HG03196 (cell line): Measurements from ENCODE around the gene TDRD1.

Source experiments
- ATAC-seq: cut with Tn5 transposase; IDR thresholded peaks from one replicate; pipeline ENCODE4 v1.9.1; 2021; ENCODE audit not compliant: unreplicated experiment

The TDRD1 gene

GRCh38 chr10:114228156-114228555 lies 49.0 kb downstream of the TDRD1 start:
- ATAC-seq, result no peak

DNA sequence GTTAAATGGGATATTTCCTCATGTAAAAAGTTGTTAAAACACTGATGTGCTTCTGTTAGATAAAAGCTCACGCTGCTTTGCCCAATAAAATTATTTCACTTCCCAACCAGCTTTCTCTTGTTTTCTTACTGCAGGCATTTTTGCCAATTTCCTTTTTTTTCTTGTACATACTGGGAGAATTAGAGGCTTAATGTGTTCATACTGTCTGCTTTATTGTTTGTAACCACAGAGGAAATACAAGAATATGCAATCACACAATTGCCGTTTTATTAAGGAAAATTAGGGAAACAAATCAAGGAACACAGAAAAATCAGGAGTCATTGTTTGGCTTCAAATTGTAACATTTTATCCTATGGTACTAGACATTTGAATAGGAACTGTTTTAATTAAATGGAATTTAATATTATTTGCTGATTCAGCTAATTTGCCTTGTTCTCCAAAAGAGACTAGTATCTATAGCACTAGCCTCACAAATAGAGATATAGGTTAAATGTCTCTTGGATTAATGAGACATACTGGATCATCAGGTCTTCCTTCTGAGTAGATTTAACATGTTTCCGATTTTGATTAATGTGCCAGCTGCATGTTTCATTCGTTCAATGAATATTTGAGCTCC lies 53.5 kb downstream of the TDRD1 start:
- no peak for ATAC-seq

DNA sequence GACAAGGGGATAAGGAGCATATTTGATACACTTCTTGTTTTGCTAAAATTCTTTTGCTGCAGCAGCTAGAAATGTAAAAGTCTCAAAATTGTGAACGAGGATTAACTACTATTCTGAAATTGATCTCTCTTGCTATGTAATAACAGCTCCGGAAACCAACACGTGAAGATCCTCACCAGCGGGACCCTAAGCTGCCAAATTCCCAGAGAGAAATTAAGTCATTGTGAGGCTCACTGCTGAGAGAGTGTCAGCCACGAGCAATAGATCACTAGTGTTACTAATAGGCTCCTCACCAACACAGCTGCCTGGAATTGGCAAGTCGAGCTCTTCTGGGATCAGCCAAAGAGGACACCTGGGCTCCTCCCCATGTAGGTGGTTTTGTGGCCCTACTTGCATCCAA lies 54.3 kb downstream of the TDRD1 start:
- ATAC-seq, result no peak

DNA sequence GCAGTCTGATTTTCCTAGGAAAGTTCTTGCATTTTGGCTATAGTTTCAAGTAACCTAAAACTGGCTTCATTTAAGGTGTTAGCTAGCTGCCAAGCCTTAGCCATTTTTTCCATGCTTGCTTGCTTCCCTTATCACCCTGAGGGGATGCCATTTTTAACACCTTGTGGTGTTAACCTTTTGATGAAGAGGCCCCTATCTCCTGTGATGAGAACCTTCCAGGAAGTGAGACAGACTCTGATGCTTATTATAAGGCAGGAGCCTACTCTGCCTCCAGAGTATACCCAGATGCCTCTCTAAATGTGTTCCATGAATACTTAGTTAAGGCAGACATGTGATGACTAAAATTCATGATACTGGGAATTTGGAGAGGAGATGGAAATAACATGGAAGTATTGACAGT lies 55.0 kb downstream of the TDRD1 start:
- no peak for ATAC-seq

DNA sequence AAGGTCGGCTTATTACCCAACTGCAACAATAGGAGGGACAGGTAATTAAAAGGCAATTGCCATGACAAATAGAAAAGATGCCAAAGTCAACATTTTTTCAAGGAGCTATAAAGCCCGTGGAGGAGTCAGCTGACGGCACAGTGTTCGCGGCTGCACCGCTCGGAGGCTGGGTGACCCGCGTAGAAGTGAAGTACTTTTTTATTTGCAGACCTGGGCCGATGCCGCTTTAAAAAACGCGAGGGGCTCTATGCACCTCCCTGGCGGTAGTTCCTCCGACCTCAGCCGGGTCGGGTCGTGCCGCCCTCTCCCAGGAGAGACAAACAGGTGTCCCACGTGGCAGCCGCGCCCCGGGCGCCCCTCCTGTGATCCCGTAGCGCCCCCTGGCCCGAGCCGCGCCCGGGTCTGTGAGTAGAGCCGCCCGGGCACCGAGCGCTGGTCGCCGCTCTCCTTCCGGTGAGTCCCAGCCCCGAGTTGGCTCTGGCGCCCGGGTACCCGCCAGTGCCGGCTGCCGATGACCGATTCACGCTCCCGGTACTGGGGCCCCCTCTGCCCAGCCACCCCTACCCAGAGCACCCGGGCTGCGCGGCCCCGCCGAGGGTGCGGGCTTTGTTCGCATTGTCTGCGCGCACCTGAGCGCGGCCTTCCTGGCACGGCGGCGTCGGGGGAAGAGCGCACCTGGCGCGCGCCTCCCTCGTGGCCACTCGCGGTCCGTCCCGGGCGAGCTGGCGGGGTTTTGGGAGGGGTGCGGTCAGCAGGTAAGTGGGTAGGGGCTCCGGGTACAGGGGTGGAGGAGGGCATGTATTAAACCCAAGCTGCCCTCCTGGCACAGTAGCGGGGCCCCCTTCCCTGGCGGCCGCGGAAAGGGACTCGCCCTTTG lies 60.2 kb downstream of the TDRD1 start, which contains the start of gene VWA2:
Gene VWA2 (plus strand): TSS at position 138 of the 877 bp plus-strand sequence. CDS start 9,460 bp downstream, outside the sequence.
- ATAC-seq, result no peak

DNA sequence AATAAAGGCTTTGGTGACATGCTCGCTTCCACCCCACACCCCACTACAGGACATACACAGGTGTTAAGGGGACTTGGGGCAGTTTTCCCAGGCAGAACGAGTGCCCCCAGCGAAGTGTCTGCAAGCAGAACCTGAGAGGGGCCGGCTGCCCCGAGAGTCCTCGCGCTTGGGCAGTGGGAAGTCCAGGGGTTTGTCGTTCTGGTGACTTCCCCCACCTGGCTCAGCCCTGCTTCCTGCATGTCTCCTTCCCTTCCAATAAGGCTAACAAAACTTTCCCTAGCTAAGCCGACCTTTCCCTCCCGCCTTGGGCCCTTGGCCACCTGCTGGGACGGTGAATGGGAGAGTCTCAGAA lies 60.8 kb downstream of the TDRD1 start:
- ATAC-seq, result no peak

GRCh38 chr10:114242235-114242634 lies 63.1 kb downstream of the TDRD1 start:
- ATAC-seq, result no peak

GRCh38 chr10:114243661-114244060 lies 64.5 kb downstream of the TDRD1 start:
- no peak for ATAC-seq

DNA sequence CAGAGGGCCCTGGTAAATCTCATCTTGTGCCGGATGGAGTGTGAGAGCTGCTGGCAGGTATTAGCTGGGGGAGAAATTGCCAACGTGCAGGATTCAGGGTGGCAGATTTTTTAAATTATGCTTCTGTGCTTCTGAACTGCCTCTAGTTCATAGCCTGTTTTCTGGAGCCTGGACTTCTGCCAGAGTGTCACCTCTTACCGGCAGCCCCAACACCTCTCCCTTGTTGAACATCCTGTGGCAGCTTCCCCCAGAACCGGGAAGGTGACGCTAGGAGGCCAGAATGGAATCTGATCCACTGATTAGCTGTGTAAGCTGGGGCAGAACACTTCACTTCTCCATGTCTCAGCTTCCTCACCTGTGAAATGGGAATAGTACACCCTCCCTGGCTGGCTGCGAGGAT lies 65.0 kb downstream of the TDRD1 start:
- ATAC-seq, result no peak

- no peak for ATAC-seq
Observed at GRCh38 chr10:114245121-114245791, 66.1 kb downstream of the TDRD1 start.

GRCh38 chr10:114246679-114247305 lies 67.6 kb downstream of the TDRD1 start:
- ATAC-seq, result no peak

DNA sequence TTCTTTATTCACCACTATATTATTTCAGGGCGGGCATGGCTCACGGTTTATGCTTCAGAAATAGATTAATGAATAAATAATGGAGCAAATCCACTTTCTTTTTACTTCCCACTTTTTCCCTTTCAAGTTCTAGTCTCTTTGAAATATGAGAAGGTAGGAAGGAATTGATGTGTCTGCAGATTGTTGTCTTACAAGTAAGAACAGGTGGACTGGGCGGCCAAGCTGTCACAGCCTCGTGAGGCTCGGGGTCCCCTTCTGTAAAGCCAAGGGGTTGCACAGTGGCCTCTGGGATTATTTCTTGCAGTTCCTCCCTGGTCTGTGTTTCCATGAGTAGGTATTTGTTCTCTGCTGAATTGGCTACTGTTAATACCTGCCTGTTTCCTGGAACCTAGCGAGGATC lies 71.1 kb downstream of the TDRD1 start:
- no peak for ATAC-seq

GRCh38 chr10:114250716-114251115 lies 71.6 kb downstream of the TDRD1 start:
- no peak for ATAC-seq

- ATAC-seq, result no peak
Observed at GRCh38 chr10:114252092-114252491, 72.9 kb downstream of the TDRD1 start.

- no peak for ATAC-seq
Observed at GRCh38 chr10:114252883-114253282, 73.7 kb downstream of the TDRD1 start.

GRCh38 chr10:114255227-114255626 lies 76.1 kb downstream of the TDRD1 start:
- no peak for ATAC-seq

DNA sequence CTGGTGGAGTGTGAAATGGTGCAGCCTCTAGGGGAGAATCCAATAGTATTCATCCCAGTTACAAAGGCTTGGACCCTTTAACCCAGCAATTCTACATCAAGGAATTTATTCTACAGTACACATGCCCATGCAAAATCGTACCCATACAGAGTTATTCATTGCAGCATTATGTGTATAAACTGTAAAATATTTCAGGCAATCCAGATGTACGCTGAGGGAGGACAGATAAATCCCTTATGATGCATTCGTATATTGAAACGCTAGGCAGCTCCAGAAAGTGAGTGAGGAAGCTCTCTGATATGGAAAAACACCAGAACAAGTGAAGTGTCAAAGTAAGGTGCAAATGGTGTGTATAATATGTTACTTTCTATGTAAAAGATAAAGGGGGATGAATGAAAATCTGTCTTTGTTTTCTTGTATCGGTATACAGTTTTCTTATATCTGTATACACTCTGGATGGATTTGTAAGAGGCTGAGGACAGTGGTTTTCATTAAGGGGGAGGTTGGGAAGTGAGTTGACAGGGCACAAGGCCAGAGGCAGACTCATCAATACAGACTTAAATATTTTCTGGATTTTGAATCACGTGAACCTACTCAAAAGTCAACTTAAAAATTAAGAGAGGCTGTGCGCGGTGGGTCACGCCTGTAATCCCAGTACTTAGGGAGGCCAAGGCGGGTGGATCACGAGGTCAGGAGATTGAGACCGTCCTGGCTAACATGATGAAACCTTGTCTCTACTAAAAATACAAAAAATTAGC lies 77.0 kb downstream of the TDRD1 start:
- no peak for ATAC-seq

DNA sequence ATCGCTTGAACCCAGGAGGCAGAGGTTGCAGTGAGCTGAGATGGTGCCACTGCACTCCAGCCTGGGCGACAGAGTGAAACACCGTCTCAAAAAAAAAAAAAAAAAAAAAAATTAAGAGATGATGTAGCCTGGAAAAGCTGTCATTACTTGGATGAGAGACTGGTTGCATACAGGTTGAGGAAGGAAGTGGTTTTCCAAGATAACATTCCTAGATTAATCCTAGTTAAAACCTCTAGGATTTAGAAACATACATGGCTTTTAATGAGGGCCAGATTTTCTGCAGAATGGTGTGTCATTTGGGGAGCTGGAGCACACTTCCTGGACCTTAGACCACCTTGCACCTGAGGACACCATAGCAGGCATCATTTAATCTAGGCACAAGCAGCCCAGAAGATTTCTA lies 77.7 kb downstream of the TDRD1 start:
- ATAC-seq, result no peak

GRCh38 chr10:114257498-114257897 lies 78.3 kb downstream of the TDRD1 start:
- no peak for ATAC-seq

DNA sequence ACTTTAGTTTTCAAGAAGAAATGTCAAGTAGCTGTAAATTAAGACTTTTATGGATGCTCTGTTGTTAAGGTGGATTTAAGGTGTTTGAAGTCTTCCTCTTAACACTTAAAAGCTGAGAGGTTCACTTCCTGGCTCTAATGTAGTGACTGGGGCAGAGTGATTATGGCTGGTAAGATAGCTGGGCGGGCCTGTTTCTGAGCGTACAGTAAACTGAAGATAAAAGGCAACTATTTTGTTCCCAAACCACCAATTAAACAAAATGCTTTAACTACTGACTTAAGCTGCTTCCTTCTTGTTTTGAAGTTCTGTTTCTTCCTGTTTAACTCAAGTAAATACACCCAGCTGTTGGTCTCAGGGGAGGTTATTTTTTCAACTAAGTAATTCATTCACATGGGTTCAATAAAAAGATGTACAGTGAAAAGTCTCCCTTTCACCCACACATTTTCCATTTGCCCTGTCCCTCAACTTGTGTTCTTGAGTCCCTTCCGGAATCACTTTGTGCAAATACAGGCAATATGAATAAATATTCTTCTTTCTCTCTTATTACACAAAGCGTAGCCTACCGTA lies 79.2 kb downstream of the TDRD1 start:
- ATAC-seq, result no peak
